ENCODE data around the gene OSM. TPM values are rescaled to one million over a fixed set of nuclear protein-coding genes. Genes with fewer than 3 reads are reported as not detected.

The OSM gene
- polyA plus RNA-seq (2011; rRNA removed) (not detected in 2 replicates), polyA plus RNA-seq (2017; fragmentation: RNase III; extraction: RNeasy Plus Mini Kit Qiagen cat#74134 plus additional on column Dnase treatment) (not detected in 3 replicates), polyA minus RNA-seq (2011; rRNA and poly(A)+ RNA removed) (not detected in 2 replicates)
- polyA plus RNA-seq (2012; cell fraction: cytosol; rRNA removed): 0.03 and 0.09 TPM in 2 replicates
- polyA plus RNA-seq (2012; cell fraction: nucleus; rRNA removed): 0.47 and 0.49 TPM in 2 replicates

DNA sequence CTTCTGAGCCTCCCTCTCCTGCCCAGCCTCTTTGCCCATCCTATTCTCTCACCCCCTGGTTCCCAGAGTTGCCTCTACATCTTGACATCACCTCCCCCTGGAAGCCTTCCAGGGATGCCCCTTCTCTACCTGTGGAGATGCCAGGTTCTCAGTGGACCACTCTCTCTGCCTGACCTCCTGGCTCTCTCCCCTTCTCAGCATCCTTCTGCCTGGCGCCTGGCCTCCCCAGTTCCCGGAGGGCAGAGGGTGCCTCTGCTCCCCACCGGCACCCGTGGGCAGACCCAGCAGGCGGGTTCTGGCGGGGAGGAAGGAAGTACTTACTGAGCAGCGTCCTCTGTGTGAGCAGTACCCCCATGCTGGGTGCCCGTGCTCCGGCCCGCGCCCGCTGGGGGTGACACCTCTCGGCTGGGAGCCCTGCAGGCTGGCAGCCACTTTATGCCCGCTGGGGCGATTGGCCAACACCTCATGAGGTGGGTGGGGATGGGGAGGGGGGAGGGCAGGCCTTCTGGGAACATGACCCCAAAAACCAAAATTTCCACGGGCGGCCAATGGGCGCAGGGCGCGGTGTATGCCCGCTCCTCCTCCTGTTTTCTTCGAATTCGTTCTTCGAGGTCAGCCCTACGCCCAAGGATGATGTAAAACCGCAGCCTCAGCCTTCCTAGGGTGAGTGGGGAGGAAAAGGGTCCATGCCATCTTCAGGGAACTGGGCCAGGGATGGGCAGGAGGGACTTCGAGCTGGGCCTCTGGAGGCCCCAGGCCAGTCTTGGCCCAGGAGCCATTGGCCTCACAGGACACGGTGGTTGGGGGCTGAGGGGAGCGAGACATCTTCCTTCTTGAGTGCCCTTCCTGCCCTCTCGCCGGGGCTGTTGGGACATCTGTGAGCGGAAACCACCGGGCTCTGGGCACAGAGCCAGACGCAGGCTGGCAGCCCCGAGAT lies at the start of gene OSM:
TSS of gene OSM (minus strand) at position 407 of the 937 bp plus-strand sequence. CDS start at position 355, 52 bp downstream.
- CTCF ChIA-PET: interaction anchor here (2.1 kb wide), 1 partner anchor 159 kb away, joined by 8 read pairs; no protein-coding TSS in a partner anchor
- no peak for ATAC-seq
- Histone ChIP-seq H3K27ac (peak within 1 kb of the TSS in 1 of 2 experiments; percentile 100; a peak in 3 of 6 replicates), H3K4me2 (no peak within 1 kb of the TSS), H3K4me3 (no peak within 1 kb of the TSS), H3K4me1 (peaks cover 19% of the 10 kb centered on the region), H3K9me3 (no peaks in the 10 kb centered on the region)
- DNase-seq (ENCODE audit: low read depth in 1 of 2, low spot score in 1 of 2): no peak
- TF ChIP-seq ZFP36 (IDR thresholded peaks at IDR 0.05; ENCODE audit: borderline replicate concordance, partially characterized antibody) (peak; percentile 88), FOXS1 (CRISPR knock-in tag; IDR thresholded peaks at IDR 0.05) (no peak), RFX5 (IDR thresholded peaks at IDR 0.05) (no peak)
- 89% methylated on average over 24 of the region's 35 CpGs for WGBS (ENCODE audit: missing lambda C conversion rate)
- POLR2A ChIA-PET: no interaction called here
- no peak for FAIRE-seq

DNA sequence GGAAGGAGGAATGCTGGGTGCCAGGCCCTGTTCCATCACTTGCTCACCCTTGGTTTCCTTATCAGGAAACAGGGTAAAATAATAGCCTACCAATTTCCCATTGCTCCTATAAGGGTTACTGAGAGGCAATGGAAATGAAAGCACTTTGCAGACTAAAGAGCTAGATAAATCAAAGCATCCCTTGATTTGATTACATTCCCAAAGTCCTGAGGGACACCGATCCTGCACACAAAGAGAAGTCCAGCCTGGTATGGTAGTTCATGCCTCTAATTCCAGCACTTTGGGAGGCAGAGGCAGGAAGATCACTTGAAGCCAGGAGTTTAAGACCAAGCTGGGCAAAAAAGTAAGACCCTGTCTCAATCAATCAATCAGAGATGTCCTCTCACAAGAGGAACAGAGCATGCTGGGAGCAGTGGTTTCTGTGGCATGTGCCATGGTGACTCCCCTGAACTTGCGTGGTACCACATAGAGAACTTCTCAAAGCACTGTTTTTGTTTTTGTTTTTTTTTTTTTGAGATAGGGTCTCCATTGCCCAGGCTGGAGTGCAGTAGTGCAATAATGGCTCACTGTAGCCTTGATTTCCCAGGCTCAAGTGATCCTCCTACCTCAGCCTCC lies 49.4 kb upstream of the OSM start:
- CTCF ChIA-PET: interaction anchor here (0.7 to 5.0 kb wide), 4 partner anchors 8 to 895 kb away, joined by 3 to 18 read pairs (median 5); no protein-coding TSS in a partner anchor
- Histone ChIP-seq H3K4me3 (no peak overlapping the region), H3K4me2 (no peak overlapping the region), H3K4me1 (peaks cover 40% of the 10 kb centered on the region), H3K27ac (peak overlapping the region in 1 of 2 experiments; percentile 75; a peak in 2 of 6 replicates), H3K9me3 (no peaks in the 10 kb centered on the region)
- POLR2A ChIA-PET: no interaction called here
- DNase-seq (ENCODE audit: low read depth in 1 of 2, low spot score in 1 of 2) (no peak), FAIRE-seq (no peak), ATAC-seq (no peak)
- 92% methylated on average over 2 of the region's 2 CpGs for WGBS (ENCODE audit: missing lambda C conversion rate)
- TF ChIP-seq CEBPB (IDR thresholded peaks at IDR 0.05) (no peak), TFCP2L1 (CRISPR knock-in tag; IDR thresholded peaks at IDR 0.05) (no peak), ZNF302 (CRISPR knock-in tag; IDR thresholded peaks at IDR 0.05) (no peak), CTCF (IDR thresholded peaks at IDR 0.05) (no peak), RNF2 (IDR thresholded peaks at IDR 0.05; ENCODE audit: borderline replicate concordance, low read depth) (no peak), PBX3 (IDR thresholded peaks at IDR 0.05) (no peak), NPAS2 (CRISPR knock-in tag; IDR thresholded peaks at IDR 0.05; ENCODE audit: borderline replicate concordance) (no peak), USF2 (IDR thresholded peaks at IDR 0.05) (no peak), HOXA7 (CRISPR knock-in tag; IDR thresholded peaks at IDR 0.05) (no peak), HOXB5 (CRISPR knock-in tag; IDR thresholded peaks at IDR 0.05) (no peak), MAZ (IDR thresholded peaks at IDR 0.05; ENCODE audit: borderline replicate concordance, low read depth, low read length) (no peak), KDM5A (IDR thresholded peaks at IDR 0.05) (no peak)

GRCh38 chr22:30314915-30315314 lies 48.3 kb upstream of the OSM start:
- peak in 1 of 2 experiments; percentile 45; a peak in 2 of 6 replicates for ATAC-seq
- DNase-seq (ENCODE audit: low read depth in 1 of 2, low spot score in 1 of 2): no peak
- Histone ChIP-seq H3K4me1 (peaks cover 42% of the 10 kb centered on the region), H3K4me3 (no peak overlapping the region), H3K27ac (peak overlapping the region in 1 of 2 experiments; percentile 75; a peak in 4 of 6 replicates), H3K4me2 (peak overlapping the region; percentile 26; the same call in 1 of the 3 replicates), H3K9me3 (no peaks in the 10 kb centered on the region)
- ChIA-PET CTCF (interaction anchor here (1.0 to 5.0 kb wide), 3 partner anchors 9 to 27 kb away, joined by 3 to 18 read pairs (median 7); no protein-coding TSS in a partner anchor), POLR2A (no interaction called here)
- FAIRE-seq: no peak
- WGBS (ENCODE audit: missing lambda C conversion rate): 45% methylated on average over 8 of the region's 8 CpGs
- TF ChIP-seq SREBF2 (IDR thresholded peaks at IDR 0.05) (no peak), EHMT2 (IDR thresholded peaks at IDR 0.05; ENCODE audit: low read depth) (no peak), RAD21 (conservative IDR thresholded peaks at IDR 0.05 in 1 of 2, IDR thresholded peaks at IDR 0.05 in 1 of 2) (no peak), BHLHE40 (IDR thresholded peaks at IDR 0.05; ENCODE audit: low read depth, low read length) (no peak), CTCF (IDR thresholded peaks at IDR 0.05) (no peak), CBX2 (IDR thresholded peaks at IDR 0.05; ENCODE audit: borderline replicate concordance, low read depth) (no peak), FOSL2 (IDR thresholded peaks at IDR 0.05) (no peak), FOSL2 (CRISPR knock-in tag; IDR thresholded peaks at IDR 0.05) (no peak), POLR2A (IDR thresholded peaks at IDR 0.05; ENCODE audit: low read length) (no peak), RCOR1 (IDR thresholded peaks at IDR 0.05; ENCODE audit: low read depth, low read length) (no peak), MAFK (IDR thresholded peaks at IDR 0.05; ENCODE audit: partially characterized antibody) (no peak), HDAC2 (IDR thresholded peaks at IDR 0.05) (no peak)

Measured in A549 (cell line).